HG03457 (cell line): ENCODE data around the gene PEAK3.

Experiments
- ATAC-seq: cut with Tn5 transposase; IDR thresholded peaks from one replicate; pipeline ENCODE4 v1.9.1; 2021; ENCODE audit warnings: moderate number of reproducible peaks; ENCODE audit not compliant: unreplicated experiment

Gene PEAK3

GRCh38 chr19:2227415-2228156, 54.4 kb downstream of the PEAK3 start:
- no peak for ATAC-seq

- no peak for ATAC-seq
Measured at GRCh38 chr19:2226840-2227360, 55.1 kb downstream of the PEAK3 start.

- no peak for ATAC-seq
Measured at GRCh38 chr19:2226051-2226839, 55.7 kb downstream of the PEAK3 start.

- ATAC-seq = no peak
Measured at GRCh38 chr19:2225415-2226050, 56.4 kb downstream of the PEAK3 start.

- no peak for ATAC-seq
Measured at GRCh38 chr19:2224754-2225349, 57.1 kb downstream of the PEAK3 start.
